RPMI8226 (cell line): ENCODE data around the gene RAB1A.
"Not testable (repeated sequence)": the region's sequence is repeated elsewhere in the genome, so short reads cannot be mapped to it uniquely, and the experiment has no call there.

Source experiments
- DNase-seq: peaks from one replicate; pipeline ENCODE4 v3.0.0-alpha.2; 2015

Gene RAB1A

DNA sequence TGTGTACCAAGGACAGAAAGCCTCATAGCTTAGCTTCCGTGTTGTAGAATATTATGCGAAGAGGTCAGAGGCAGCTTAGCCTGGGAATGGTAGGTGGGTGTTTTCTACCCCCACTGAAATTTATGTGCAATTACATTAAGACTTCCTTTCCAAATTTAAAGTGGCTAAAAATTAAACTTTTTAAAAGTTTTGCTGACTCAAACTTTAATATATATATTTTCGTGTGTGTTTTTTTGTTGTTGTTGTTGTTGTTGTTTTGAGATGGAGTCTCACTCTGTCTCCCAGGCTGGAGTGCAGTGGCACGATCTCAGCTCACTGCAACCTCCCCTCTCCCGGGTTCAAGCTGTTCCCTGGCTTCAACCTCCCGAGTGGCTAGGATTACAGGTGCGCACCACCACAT is 4.3 kb upstream of the RAB1A start:
- no peak for DNase-seq

DNA sequence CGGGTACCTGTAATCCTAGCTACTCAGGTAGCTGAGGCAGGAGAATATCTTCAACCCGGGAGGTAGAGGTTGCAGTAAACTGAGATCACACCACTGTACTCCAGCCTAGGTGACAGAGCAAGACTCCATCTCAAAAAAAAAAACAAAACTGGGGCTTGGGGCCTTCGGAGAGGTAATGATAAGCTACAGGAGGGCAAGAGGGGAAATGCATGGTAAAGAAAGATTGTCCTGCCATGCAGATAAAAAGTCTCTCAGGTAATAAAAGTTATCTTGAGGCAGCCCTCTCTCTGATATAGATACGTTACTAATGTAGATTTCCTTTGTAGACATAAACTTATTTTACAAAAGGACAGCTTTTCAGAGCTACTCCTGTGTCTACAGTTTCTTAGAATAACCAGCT is 3.7 kb upstream of the RAB1A start:
- DNase-seq: no peak

DNA sequence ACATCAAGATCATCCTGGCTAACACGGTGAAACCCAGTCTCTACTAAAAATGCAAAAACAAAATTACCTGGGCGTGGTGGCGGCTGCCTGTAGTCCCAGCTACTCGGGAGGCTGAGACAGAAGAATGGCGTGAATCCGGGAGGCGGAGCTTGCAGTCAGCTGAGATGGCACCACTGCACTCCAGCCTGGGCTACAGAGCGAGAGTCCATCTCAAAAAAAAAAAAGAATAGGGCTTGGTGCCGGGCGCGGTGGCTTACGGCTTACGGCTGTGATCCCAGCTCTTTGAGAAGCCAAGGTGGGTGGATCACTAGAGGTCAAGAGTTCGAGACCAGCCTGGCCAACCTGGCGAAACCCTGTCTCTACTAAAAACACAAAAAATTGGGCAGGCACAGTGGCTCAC is 3.0 kb upstream of the RAB1A start:
- DNase-seq: not testable (repeated sequence)

DNA sequence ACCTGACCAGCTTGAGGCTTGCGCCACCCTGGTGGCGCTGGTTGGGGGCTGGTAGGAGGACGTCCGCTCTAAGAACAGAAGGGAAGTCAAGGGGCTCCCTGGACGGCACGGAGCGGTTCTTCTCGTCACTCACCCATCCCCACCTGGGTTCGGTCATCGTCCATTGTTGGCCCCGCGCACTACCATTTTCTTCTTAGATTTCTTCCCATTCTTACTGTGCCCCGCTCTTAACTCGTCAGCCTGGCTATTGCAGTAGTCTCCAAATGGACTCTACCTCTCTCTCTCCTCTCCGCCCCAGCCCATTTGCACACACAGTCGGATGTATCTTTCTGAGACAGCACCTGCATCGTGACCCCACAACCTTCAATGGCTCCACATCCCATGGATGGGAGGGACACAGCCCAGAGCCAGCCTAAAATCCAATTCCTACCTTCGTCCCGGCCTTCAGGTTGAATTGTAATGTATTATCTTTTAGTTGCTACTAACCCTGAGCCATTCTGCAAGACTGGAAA is 814 bp upstream of the RAB1A start:
- no peak for DNase-seq

DNA sequence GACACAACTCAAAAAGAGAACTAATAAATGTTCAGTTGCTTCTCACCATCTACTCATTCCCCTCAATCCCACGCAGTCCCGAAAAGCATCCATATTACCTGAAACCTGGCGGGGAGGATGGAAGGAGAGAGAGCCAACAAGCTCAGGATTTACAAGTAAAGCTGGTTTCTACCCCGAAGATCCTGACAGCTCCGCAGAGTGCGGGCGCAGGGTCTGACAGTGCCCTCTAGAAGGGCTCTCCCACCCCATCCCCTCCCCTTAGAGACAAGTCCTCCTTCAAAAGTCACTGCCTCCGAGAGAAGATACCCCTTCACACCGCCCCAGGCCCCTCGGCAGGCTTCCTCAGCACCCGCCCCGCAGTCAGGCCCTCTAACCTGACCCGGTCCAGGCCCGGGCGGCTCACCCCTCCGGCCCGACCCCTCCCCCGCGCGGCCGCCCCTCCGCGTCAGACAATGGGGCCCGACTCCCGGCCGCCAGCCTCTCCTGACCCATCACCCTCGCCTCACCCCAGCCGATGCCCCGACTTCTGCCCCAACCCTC is 550 bp downstream of the RAB1A start:
- DNase-seq: peak; percentile 32

DNA sequence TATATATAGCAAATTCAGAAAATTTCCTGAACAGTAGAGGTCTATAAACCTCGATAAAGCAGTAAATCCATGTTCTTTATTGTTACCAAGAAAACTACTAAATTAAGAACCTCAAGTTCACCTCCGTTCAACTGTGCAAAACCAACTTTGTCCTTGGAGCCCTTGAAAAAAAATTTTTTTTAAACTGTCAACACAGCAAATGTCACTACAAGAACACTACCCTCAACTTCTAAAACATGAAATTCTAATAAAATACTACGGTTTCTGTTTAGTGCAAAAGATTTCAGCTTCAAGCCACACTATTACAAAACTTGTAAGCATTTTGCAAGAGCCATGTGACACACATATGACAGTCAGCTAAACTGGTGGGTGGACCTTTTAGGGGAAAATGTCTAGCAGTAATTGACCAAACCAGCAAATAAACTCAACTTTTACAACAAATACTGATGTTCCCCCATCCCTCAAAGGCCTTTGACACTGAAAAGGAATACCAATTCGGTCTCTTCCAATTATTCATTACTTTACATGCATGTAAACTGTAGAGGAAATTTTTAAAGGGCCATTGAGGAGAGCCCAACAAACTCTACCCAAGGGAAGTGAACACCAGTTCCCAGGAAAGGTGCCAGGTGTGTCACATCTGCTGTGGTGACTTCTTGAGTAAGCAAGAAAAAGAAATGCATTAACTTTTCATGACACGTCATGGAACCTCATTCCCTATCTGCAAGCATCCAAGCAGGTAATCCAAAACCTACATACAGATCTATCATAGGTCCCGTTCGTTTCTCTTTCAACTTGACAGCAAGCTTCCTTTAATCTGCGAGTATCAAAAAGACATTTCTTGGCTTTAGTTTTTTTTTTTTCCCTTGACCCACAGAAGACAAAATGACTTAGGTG is 1.4 kb downstream of the RAB1A start:
- peak; percentile 49 for DNase-seq

DNA sequence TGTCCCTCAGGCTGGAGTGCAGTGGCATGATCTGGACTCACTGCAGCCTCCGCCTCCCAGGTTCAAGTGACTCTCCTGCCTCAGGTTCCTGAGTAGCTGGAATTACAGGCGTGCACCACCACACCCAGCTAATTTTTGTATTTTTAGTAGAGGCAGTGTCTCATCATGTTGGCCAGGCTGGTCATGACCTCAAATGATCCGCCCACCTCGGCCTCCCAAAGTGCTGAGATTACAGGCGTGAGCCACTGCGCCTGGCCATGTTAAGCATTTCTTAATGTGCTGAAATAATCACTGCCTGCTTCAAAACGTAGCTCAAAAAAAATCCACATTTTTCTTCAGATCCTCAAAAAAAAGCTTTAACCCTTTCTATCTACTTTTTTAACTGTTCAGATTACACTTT is 4.4 kb downstream of the RAB1A start:
- DNase-seq: not testable (repeated sequence)

DNA sequence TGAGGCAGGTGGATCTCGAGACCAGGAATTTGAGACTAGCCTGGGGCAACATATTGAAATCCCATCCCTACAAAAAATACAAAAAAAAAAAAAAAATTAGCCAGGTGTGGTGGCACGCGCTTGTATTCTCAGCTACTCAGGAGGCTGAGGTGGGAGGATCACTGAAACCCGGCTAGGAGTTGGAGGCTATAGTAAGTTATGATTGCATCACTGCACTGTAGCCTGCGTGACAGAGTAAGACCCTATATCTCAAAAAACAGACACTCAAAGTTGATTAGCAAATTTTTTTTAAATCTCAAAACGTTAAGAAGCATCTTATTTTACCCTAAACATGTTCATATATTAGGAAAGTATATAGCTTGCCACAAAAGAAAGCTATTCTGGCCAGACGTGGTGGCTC is 7.6 kb downstream of the RAB1A start:
- DNase-seq: no peak

DNA sequence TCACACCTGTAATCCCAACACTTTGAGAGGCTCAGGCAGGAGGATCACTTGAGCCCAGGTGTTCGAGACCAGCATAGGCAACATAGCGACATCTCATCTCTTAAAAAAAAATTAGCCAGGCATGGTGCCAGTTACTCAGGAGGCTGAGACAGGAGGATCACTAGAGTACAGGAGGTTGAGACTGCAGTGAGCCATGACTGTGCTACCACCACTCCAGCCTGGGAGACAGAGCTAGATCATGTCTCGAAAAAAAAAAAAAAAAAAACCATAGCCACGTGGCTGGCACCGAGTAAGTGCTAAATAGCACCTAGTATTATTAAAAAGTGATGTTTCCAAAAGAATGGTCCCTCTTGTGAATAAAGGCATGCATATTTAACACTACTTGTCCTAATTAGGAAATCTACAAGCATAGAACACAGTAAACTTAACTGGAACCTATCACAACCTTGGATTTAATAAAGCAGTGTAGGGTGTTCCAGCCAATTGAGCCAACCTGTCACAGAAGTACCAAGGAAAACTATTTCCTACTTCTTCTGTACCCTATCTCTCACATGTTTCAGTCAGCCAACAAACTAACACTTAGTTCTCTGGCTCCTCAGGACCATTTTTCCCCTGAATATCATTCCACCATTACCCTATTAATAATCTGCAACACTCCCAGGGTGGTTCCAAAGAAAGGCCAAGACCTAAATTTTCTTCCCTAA is 8.8 kb downstream of the RAB1A start:
- DNase-seq: no peak

DNA sequence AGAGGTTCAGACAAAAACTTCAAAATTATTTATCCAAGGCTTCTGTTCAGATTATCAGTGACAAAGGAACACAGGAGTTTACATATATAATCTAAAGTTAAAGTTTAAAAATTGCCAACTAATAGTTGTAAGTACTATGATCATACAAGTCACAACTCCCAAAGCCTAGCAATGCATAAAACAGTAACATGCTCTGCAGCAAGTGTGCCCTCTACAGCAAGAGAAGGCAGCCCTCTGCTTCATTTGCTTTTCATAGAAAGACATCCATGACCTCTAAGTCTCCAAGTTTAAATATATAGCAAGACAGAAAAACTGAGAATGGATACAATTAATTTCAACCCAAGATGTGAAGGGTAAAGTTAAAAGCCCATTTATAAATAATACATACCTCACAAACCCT is 13.3 kb downstream of the RAB1A start:
- DNase-seq: no peak

DNA sequence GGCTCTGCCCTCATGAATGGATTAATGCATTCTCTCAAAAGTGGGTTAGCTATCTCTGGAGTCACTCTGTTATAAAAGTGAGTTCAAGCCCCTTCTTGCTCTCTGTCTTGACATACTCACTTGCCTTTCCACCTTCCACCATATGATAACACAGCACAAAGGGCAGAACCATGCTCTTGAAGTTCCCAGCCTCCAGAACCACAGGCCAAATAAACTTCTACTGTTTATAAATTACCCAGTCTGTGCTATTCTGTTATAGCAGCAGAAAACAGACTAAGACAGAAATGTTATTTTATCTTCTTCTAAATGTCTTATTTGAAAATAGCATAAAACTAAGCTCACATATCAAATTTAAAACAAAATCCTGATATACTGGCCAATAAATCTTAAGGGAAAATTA is 15.0 kb downstream of the RAB1A start:
- DNase-seq: no peak

DNA sequence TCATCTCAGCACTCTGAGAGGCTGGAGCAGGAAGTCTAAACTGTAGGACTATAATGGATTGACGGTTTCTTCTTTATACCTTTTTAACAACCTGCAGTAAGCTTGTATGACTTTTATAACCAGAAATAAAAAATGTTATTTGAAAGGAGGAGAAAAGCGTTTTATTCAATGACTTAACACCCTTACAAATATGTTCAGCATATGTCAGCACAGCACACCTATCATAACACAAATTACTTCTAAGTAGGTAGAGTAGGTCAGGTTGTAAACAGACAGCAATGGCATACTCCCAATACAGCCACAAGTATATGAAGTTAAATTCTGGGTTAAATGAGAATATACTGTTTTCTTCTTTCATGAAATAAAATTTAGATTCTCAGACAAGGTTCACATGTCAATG is 16.1 kb downstream of the RAB1A start:
- DNase-seq: no peak

DNA sequence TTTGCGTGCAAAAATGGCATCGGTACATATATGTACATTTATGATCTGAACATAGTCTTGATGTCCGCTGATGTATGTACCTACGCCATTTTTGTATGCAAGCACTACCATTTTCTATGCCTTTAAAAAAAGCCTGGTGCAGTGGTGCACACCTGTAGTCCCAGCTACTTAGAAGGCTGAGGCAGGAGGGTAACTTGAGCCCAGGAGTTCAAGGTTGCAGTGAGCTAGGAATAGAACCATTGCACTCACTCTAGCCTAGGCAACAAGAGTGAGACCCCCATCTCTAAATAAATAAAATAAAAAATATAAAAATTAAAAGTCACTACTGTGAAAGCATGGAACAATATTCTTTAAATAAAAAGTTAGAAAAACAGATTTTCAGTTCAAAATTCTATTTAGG is 16.7 kb downstream of the RAB1A start:
- DNase-seq: no peak

DNA sequence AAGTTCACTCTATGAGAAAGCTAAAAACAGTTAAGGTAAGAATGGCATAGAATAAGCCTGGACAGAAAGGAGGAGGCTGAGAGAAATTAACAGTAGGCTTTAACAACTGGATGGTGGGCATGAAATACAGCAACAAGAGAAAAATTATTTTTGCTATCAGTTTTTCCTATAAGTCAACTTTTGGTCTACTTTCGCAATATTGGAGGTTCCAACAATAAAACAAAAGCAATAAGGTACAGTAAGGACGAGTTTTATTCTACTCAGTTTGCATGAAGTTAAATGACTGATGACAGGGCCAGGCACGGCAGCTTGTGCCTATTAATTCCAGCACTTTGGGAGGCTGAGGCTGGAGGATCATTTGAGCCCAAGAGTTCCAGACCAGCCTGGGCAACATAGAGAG is 17.3 kb downstream of the RAB1A start:
- no peak for DNase-seq

DNA sequence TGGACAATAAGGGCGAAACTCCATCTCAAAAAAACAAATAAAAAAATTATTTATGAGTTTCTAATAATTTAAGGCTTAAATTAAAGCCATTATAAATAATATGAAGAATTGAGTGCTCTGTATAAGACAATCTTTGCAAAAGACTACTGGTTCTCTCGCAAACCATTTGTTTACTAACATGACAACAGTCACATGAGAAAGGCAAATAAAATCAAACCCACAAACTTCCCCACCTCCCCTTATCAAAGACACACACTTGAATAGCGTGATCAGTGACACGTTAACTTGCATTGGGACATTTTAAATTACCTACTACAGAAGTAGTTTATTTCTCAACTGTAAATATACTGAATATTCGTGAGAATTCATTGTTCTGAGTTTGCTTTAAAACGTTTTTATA is 21.1 kb downstream of the RAB1A start:
- no peak for DNase-seq

DNA sequence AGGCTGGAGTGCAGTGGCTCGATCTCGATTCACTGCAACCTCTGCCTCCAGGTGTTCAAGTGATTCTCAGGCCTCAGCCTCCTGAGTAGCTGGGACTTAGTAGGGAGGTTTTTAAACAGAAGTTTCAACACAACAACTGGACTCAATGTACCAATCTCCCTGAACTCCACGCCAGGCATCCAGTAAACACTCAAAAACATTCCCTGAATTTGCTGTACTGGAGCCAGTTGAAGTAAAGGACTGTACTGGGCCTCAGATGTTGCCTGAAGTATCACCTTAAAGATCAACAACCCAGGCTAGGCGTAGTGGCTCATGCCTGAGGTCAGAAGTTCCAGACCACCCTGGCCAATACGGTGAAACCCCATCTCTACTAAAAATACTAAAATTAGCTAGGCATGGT is 22.4 kb downstream of the RAB1A start:
- DNase-seq: no peak

DNA sequence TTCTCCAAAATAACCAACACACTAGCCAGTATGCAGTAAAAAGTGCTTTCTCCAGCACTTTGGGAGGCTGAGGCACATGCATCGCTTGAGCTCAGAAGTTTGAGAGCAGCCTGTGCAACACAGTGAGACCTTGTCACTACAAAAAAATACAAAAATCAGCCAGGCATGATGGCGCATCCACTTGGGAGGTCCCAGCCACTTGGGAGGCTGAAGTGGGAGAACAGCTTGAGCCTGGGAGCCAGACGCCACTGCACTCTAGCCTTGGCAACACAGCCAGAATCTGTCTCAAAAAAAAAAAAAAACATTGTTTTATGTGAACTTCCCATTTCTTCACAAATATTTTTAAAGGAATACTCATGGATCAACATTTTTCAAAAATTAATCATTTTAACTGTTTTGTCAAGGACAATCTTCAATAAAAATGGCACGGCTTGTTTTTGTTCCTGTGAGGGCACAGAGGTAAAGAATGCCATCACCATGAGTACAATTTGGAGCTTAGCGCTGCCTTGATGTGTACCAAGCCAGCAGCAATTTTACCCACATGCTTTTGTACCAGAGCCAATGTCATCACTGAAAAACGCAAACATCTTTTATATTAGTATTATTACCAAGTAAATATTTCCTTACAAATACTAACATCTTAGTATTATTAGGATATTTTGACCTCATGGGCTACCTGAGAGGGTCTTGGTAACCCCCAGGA is 26.7 kb downstream of the RAB1A start:
- DNase-seq: no peak

DNA sequence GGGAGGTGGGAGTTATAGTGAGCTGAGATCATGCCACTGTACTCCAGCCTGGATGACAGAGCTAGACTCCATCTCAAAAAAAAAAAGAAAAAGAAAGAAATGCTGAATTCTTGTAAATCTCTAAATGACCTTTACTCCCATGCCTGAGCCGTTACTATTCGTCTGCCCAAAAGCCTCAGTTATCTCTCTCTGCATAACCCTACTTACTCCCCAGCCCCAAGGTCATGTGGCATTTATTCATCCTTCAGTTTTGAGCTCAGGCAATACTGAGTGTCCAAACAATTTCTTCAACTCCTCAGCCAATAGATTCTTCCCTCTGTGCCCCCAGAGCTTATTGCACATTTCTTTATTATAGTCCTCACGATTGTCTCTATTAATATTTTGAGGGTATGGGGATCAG is 28.8 kb downstream of the RAB1A start:
- no peak for DNase-seq

DNA sequence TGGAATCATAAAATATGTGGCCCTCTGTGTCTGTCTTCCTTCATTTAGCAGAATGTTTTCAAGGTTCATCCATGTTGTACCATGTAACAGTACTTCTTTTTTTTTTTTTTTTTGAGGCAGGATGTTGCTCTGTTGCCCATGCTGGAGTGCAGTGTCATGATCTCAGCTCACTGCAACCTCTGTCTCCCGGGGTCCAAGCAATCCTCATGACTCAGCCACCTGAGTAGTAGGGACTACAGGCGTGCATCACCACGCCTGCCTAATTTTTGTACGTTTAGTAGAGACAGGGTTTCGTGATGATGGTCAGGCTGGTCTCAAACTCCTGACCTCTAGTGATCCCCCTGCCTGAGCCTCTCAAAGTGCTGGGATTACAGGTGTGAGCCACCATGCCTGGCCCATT is 31.2 kb downstream of the RAB1A start:
- DNase-seq: no peak

DNA sequence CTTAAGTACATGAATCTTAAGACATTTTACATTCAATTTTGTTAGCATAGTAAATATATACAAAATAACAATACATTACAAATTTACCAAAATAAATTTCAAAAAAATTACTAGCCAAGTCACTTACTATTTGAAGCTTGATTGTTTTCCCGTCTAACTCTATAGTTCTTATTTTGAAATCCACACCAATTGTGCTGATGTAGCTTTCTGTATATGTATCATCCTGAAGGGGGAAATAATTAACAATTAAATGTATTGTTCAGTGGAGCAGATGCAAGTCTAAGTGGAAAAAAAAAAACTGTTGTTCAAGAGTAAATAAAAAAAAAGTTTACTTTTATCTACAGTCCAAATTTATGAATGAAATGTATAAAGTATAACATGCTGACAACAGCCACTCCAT is 32.1 kb downstream of the RAB1A start:
- no peak for DNase-seq

DNA sequence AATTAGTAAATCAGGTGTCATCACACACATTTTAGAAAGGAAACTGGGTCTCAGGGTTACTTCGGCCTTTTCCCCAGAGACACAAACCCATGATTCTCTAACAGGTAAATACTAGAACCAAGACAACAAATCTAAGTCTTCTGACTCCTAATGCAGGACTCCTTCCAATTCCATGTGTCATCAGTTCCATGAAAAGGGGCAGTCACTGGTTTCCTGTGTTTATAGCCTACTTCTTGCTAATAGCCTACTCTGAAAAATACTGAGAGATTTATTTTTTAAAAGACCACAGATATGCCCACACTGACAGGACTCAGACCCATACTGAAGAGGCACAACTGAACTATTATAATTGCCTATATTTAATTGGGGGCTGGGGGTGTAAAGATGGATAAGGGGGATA is 33.0 kb downstream of the RAB1A start:
- DNase-seq: no peak

DNA sequence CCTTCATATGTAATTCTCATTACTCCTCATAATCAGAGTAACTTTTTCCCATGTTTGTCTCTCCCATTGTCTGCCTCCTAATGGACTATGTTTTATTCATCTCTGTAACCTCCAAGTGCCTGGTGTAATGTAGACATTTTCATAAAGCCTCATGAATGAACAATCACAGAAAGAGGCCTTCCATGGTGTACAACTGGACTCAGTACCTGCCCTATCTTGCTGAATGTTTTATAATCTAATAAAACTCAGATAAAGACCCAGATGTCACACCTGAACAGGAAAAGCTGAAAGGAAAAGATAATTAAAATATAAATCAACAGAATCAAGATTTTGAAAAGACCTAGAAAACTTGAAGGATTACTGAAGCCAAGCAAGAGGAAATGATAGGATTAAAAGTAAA is 36.7 kb downstream of the RAB1A start:
- no peak for DNase-seq

DNA sequence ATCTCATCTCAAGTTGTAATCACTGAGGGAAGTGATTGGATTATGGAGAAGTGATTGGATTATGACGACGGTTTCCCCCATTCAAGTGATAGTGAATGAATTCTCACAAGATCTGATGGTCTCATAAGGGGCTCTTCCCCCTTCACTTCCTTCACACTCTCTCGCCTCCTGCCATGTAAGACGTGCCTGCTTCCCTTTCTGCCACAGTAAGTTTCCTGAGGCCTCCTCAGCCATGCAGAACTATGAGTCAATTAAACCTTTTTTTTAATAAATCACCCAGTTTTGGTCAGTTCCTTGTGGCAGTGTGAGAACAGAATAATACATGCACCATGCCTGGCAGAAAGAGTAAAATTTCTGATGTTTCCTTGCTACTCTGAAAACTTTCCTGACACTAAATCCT is 37.1 kb downstream of the RAB1A start:
- no peak for DNase-seq
